ENCODE results near the gene NOL4. TPM values are rescaled to one million over a fixed set of nuclear protein-coding genes. Genes with fewer than 3 reads are reported as not detected.
"Not testable (repeated sequence)": the region's sequence is repeated elsewhere in the genome, so short reads cannot be mapped to it uniquely, and the experiment has no call there.

NOL4 gene
- 1 to 10 TPM in 1 of 2 donors, under 1 TPM in 1; 0.93 to 1.1 TPM for total RNA-seq
- 3.1 TPM for polyA plus RNA-seq (2013, experiment 1 of 2)
- polyA plus RNA-seq (2013, experiment 2 of 2) = 3.6 TPM
- long read RNA-seq, experiment 1 = 0 reads
- long read RNA-seq, experiment 2, partial matches to known transcripts = 0 of 3 reads
- long read RNA-seq, experiment 2, other reads (novel, unspliced or antisense) = 2 of 3 reads
- long read RNA-seq, experiment 3, partial matches to known transcripts = 0 of 3 reads
- long read RNA-seq, experiment 3, other reads (novel, unspliced or antisense) = 1 of 3 reads
- long read RNA-seq, experiment 4 = 0 reads

- Histone ChIP-seq H3K4me3 (ENCODE audit: low read length) (peak within 1 kb of the TSS; percentile 81), H3K9ac (ENCODE audit: extremely low read depth, low read length, poor library complexity, severe bottlenecking) (peak within 1 kb of the TSS; percentile 27), H3K4me1 (ENCODE audit: control insufficient read depth, insufficient read depth, low read length) (peaks cover 2% of the 10 kb centered on the region), H3K27me3 (ENCODE audit: control insufficient read depth, insufficient read depth, low read length, poor library complexity, severe bottlenecking) (peaks cover 50% of the 10 kb centered on the region), H3K36me3 (ENCODE audit: control insufficient read depth, insufficient read depth, low read length) (no peaks in the 10 kb centered on the region), H3K9me3 (ENCODE audit: control insufficient read depth, low read length) (no peaks in the 10 kb centered on the region), H3K27ac (ENCODE audit: low read depth, low read length) (no peak within 1 kb of the TSS)
- no peak within 1 kb of the TSS for H3K27ac Mint-ChIP-seq
- 0% methylated on average over 18 to 42 of the region's 56 CpGs for WGBS, 2 experiments (ENCODE audit: insufficient coverage in 1 of 2, insufficient read length in 1 of 2)
- peaks cover 67% of the 10 kb centered on the region for H3K27me3 Mint-ChIP-seq (ENCODE audit: insufficient read depth)
- peak; percentile 99 for DNase-seq
- H3K4me3 Mint-ChIP-seq = peak within 1 kb of the TSS; percentile 59
- peaks cover 14% of the 10 kb centered on the region for H3K4me1 Mint-ChIP-seq
- no peaks in the 10 kb centered on the region for H3K9me3 Mint-ChIP-seq
- no peaks in the 10 kb centered on the region for H3K36me3 Mint-ChIP-seq (ENCODE audit: low read depth)
- TF ChIP-seq CTCF (conservative IDR thresholded peaks at IDR 0.05) = peak; percentile 88
Observed at GRCh38 chr18:34224423-34225217, at the start of gene NOL4. Gene NOL4 (minus strand): TSS chr18:34224913. CDS start chr18:34223253, 1,660 bp downstream.

GRCh38 chr18:34266029-34266428 lies 41.3 kb upstream of the NOL4 start:
- DNase-seq = not testable (repeated sequence)

GRCh38 chr18:34261865-34262780 lies 37.4 kb upstream of the NOL4 start:
- peaks cover 26% of the 10 kb centered on the region for H3K9me3 Mint-ChIP-seq
- no peak overlapping the region for H3K9ac ChIP-seq (ENCODE audit: extremely low read depth, low read length, poor library complexity, severe bottlenecking)
- no peak for DNase-seq
- H3K36me3 Mint-ChIP-seq (ENCODE audit: low read depth) = peaks cover 3% of the 10 kb centered on the region
- H3K4me1 Mint-ChIP-seq = peaks cover 20% of the 10 kb centered on the region
- H3K27me3 ChIP-seq (ENCODE audit: control insufficient read depth, insufficient read depth, low read length, poor library complexity, severe bottlenecking) = no peaks in the 10 kb centered on the region
- no peaks in the 10 kb centered on the region for H3K27me3 Mint-ChIP-seq (ENCODE audit: insufficient read depth)
- H3K27ac Mint-ChIP-seq = no peak overlapping the region
- peaks cover 18% of the 10 kb centered on the region for H3K9me3 ChIP-seq (ENCODE audit: control insufficient read depth, low read length)
- peaks cover 3% of the 10 kb centered on the region for H3K4me1 ChIP-seq (ENCODE audit: control insufficient read depth, insufficient read depth, low read length)
- TF ChIP-seq CTCF (conservative IDR thresholded peaks at IDR 0.05) = peak; percentile 61
- H3K36me3 ChIP-seq (ENCODE audit: control insufficient read depth, insufficient read depth, low read length) = no peaks in the 10 kb centered on the region
- H3K4me3 Mint-ChIP-seq = no peak overlapping the region
- no peak overlapping the region for H3K27ac ChIP-seq (ENCODE audit: low read depth, low read length)
- no peak overlapping the region for H3K4me3 ChIP-seq (ENCODE audit: low read length)
- WGBS, 2 experiments (ENCODE audit: insufficient coverage in 1 of 2, insufficient read length in 1 of 2) = 83 to 88% methylated on average over 1 of the region's 3 CpGs

More at GRCh38 chr18:34266029-34266428, 41.3 kb upstream of the NOL4 start:
- not testable (repeated sequence) for H3K4me3 ChIP-seq (ENCODE audit: low read length); H3K27ac ChIP-seq (ENCODE audit: low read depth, low read length); H3K4me1 Mint-ChIP-seq; H3K27me3 Mint-ChIP-seq (ENCODE audit: insufficient read depth); H3K4me3 Mint-ChIP-seq; H3K36me3 ChIP-seq (ENCODE audit: control insufficient read depth, insufficient read depth, low read length); H3K27me3 ChIP-seq (ENCODE audit: control insufficient read depth, insufficient read depth, low read length, poor library complexity, severe bottlenecking); H3K4me1 ChIP-seq (ENCODE audit: control insufficient read depth, insufficient read depth, low read length); H3K9ac ChIP-seq (ENCODE audit: extremely low read depth, low read length, poor library complexity, severe bottlenecking); H3K36me3 Mint-ChIP-seq (ENCODE audit: low read depth); H3K27ac Mint-ChIP-seq
- 86 to 100% methylated on average over 2 of the region's 2 CpGs for WGBS, 2 experiments (ENCODE audit: insufficient coverage in 1 of 2, insufficient read length in 1 of 2)
- H3K9me3 Mint-ChIP-seq = peaks cover 39% of the 10 kb centered on the region
- peaks cover 32% of the 10 kb centered on the region for H3K9me3 ChIP-seq (ENCODE audit: control insufficient read depth, low read length)

Measured in endodermal cell (in vitro differentiated cells).